GM19372 (cell line): Measurements from ENCODE around the gene ALDH3B1.
A peak's percentile ranks its signal among the peaks of the same experiment; 100 is the strongest.

ENCODE experiments used
- ATAC-seq: cut with Tn5 transposase; IDR thresholded peaks from one replicate; pipeline ENCODE4 v1.9.1; 2021; ENCODE audit warnings: mild to moderate bottlenecking, low read depth, moderate library complexity; ENCODE audit not compliant: unreplicated experiment

ALDH3B1 gene

DNA sequence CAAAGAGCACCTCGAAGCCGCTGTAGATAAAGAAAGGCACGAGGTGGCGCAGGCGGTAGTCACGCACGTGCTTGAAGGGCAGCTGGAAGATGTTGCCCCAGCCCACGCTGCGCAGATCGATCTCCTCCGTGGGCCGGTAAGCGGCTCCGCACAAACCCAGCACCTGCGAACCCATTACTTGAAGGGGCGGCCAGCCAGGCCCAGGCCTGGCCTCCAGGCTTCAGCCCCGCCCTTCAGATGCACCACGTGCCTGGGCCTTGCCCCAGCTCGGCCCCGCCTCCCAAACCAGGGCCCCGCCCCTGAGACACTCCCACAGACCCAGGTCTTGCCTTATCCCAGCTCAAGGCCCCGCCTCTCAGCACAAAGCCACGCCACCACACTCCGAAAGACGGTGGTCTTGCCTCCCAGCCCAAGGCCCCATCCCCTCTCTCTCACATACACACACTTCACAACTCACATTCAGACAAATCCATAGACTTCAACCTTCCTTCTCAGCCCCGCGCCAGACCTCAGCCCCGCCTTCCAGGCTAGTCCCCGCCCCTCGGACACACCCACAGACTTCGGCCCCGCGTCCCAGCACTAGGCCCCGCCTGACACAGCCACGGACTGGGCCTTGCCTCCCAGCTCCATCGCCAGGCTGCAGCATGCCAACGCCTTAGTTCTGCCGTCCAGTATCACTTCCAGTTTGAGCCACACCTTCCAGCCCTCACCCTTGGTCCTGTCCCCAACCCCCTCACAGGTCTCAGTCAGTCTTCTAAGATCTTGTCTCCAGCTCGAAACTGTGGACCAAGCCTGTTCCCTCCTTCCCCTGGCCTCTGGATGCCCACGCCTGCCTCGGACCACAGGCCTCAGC is 13.3 kb upstream of the ALDH3B1 start:
- no peak for ATAC-seq

DNA sequence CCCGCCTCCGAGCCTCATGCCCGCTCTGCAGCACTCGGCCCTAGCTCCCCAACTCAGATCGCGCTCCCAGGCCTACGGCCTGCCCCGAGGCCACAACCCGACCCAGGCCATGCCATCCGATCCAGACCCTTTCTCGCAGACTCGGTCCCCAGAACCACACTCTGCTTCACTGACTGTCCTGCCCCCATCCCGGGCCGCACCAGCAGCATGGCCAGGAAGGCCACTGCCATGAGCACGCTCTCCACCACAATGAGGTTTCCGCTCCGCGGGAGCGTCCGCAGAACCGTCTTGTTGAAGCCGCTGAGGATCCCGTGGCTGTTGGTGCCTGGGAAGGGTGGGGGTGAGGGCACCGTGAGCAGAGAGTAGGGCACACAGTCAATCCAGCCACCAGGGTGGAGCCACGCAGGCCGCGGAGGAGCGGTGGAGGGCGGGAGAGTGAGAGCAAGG is 12.6 kb upstream of the ALDH3B1 start:
- no peak for ATAC-seq

DNA sequence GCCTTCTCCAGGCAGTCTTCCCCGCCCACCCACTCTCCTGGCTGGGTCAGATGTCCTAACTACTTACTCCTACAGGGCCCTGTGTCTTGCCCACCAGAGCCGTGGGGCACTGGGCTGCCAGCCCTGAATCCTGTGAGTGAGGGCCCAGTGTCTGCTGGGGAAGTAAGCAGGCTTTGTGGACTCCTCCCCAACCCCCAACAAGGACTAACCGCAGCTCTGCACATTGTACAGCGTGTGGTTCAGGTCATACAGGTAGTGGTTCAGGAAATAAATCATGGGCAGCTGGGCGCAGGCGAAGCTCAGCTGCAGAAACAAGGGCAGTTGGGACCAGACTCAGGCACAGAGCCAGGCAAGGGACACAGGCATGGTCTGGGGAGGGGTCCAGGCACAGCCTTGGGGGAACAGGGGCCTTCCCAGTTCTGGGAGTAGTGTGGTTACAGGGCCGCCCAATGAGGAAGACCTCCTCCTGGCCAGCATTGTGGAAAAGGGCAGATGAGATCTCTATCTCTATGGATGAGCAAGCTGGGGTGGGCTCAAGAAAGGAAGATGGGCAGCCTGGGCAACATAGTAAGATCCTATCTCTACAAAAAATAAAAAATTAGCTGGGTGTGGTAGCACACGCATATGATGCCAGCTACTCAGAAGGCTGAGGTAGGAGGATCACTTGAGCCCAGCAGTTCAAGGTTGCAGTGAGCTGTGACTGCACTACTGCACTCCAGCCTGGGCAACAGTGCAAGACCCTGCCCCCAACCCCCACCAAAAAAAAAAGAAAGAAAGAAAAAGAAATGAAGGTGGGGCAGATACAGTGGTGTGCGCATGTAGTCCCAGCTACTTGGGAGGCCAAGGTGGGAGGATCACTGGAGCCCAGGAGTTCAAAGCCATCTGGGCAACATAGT is 11.7 kb upstream of the ALDH3B1 start:
- ATAC-seq = no peak

- no peak for ATAC-seq
Observed at GRCh38 chr11:67999201-67999629, 10.9 kb upstream of the ALDH3B1 start.

GRCh38 chr11:67999704-68000103 is 10.4 kb upstream of the ALDH3B1 start:
- no peak for ATAC-seq

DNA sequence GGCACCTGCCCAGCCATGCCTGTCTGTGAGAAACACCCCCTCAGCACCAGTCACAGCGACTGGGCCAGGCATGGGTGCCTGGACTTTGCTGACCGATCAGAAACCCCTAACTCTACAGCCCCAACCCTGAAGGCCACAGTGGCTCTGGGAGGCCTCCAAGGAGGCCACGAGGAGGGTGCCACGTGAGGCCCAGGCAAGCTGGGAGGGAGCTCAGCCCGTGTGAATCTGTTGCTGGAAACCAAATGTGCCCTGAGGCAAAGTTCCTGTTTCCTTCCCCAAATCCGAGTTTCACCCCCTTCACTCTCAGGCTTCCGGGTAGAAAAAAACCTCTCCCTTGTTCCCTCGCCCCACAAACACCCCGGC is 7.6 kb upstream of the ALDH3B1 start:
- no peak for ATAC-seq

DNA sequence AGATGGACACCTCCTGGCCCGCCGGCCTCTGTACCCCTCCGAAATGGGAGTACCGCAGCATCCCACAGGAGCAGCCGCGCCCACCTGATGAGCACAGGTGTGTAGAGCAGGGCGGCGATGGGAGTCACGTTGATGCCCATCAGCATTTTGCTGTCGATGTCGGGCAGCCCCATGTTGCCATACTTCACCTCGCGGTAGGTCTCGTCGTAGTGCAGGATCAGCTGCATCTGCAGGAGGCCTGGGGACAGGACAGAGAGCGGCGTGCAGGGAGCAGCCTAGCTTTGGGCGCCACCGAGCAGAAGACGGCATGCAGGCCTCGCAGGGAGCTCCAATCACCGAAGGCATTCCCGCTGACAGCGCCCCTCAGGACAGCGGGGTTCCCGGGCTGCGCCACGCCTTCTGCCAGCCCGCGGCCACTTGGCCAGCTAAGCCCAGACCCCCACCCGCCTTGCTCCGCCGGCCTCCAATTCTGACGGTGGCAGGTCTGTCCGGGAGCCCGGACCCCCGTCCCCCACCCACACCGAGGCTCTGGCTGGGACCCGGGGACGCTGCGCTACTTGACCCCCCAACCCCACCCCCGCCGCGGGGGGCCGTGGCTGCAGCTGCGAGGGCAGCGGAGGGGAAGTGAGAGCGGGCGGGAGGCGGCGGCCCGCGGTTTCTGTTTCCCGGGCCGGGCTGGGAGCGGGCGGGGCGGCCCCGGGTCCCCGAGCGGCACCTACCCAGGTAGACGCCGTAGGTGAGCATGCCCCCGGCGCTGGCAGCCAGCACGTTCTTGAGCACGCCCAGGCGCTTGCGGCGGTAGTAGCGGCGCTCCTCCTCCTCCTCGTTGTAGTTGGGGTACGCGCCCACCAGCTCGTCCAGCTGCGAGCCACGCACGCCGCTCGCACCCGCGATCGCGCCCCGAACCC is 6.9 kb upstream of the ALDH3B1 start:
- ATAC-seq = peak; percentile 26

DNA sequence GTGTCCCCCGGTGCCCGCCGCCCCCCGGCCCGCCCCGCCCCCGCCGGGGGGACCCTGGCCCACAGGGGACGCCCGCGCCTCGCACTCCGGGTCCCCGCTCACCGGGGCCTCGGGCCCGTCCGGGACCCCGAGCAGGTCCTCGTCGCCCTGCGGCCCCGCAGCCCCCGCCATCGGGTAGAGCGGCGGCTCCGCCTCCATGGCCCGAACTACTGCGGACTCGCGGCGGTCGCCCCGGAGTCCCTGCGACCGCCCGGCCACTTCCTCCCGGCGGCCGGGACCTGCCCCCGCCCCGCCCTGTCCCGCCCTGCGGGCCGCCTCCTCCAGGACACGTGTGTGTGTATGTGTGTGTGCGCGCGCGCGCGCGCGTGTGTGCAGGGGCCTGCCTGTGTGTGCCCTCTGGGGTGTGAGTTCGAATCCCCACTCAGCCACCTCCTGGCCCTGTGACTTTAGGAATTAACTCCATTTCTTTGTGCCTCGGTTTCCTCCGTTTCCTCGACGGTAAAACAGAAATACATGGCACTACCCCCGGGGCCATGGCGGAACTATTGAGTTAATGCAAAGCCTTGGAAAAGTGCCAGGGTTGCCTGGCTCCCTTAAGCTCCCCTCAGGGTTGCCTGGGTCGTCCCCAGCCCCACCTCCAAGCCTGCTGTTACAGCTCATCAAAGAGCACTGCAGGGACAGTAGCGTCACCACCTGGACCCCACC is 6.1 kb upstream of the ALDH3B1 start, which contains the start of gene UNC93B1:
TSS of gene UNC93B1 (minus strand) at position 252 of the 705 bp plus-strand sequence. CDS start at position 198, 54 bp downstream.
- peak; percentile 66 for ATAC-seq

DNA sequence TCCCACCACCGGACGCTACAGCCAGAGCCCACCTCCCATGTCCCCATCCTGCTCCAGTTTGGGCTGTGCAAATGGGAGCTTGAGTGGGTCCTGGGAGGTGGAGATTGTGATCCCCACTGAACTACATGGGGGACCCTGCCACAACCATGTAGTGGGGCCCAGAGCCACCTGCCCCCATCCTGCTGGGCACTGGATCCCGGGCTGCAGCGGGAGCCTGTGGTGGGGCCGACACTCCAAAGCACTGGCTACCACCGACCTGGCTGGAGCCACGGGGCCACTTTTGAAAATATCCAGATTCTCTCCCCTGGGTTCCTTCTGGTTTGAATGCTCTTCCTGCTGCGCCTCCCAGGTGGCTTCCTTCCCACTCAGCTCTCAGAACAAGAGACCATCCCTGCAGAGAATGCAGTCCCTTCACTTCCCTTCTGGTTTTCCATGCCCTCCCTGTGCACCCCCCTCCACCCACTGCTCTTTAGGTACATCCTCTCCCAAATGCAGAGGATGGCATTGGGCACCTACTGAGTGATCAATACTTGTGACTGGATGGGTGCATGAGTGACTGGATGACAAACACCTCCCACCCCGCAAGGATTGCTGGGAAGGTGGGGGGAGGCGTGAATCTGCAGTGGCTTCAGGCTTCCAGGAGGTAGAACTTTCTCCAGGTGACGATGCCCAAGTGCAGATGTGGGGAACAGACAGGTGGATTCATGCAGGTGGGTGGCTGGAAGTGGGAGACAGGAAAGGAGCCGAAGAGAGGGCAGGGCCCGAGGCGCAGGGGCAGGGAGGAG is 5.4 kb upstream of the ALDH3B1 start:
- no peak for ATAC-seq

- ATAC-seq = no peak
Observed at GRCh38 chr11:68006606-68007166, 3.4 kb upstream of the ALDH3B1 start.

GRCh38 chr11:68007498-68008380 is 2.4 kb upstream of the ALDH3B1 start:
- no peak for ATAC-seq

DNA sequence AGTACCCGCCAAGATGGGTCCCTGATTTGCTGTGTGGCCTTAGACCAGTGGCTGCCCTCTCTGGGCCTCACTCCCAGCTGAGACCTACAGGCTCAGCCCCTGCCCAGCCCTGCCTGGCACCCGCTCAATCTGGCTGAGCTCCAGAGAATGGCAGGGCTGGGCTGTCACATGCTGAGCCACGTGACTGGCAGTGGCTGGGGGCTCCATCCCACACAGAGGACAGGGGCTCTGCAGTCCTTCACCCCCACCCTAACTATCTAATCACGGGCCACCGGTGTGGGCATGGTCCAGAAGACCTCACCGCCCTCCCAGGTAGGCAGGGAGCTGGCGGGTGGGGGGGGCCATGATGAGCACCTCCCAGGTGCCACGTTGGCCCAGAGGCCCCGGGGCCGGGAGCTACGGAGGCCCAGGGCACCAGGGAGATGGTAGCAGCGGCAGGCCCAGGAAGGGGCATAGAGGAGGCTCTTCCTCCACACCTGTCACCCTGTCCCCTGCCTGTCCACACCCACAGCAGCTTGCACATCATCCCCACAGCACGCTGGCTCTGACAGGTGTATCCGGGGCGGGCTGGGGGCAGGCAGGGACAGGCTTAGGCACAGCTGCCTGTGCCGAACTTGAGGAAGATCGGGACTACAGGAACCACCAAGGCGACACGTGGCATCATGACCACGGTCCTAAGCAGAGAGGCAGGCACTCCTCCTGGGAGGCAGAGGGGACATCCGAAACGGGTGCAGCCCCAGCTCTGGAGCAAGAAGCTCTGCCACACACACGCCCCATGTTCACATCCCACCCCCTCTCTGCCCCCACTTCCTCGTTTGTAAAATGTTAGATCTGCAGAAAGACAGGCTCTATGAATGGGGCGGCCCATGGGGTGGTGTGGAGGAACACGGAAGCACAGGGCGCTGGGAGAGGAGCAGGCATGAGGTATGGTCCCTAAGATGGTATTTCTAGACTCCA is 1.5 kb upstream of the ALDH3B1 start:
- ATAC-seq = no peak

DNA sequence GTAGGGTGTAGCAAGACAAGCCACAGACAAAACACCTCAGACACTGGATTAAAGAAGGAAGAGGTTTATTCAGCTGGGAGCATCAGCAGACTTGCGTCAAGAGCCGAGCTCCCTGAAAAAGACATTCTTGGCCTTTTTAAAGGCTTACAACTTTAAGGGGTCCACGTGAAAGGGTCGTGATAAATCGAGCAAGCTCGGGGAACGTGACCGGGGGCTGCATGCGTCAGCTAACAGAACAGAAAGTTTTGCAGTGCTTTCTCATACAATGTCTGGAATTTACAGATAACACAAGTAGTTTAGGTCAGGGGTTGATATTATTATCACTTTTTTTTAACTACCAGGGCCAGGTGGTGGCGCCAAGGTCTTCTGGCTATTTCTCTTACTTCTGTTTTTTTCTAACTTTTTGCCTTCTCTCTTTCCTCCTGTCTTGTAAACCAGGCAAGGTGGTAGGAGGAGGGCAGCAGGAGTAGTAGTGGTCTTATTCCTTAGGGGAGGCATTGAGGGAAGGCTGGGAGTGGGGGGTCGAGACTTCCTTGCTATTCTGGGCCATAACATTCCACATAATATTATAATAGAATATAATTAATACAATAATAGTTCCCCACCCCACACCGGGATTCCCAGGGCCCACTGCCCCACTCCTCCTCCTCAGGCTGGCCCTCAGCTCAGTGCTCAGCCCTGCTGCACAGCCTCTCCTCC is 587 bp upstream of the ALDH3B1 start:
- no peak for ATAC-seq

DNA sequence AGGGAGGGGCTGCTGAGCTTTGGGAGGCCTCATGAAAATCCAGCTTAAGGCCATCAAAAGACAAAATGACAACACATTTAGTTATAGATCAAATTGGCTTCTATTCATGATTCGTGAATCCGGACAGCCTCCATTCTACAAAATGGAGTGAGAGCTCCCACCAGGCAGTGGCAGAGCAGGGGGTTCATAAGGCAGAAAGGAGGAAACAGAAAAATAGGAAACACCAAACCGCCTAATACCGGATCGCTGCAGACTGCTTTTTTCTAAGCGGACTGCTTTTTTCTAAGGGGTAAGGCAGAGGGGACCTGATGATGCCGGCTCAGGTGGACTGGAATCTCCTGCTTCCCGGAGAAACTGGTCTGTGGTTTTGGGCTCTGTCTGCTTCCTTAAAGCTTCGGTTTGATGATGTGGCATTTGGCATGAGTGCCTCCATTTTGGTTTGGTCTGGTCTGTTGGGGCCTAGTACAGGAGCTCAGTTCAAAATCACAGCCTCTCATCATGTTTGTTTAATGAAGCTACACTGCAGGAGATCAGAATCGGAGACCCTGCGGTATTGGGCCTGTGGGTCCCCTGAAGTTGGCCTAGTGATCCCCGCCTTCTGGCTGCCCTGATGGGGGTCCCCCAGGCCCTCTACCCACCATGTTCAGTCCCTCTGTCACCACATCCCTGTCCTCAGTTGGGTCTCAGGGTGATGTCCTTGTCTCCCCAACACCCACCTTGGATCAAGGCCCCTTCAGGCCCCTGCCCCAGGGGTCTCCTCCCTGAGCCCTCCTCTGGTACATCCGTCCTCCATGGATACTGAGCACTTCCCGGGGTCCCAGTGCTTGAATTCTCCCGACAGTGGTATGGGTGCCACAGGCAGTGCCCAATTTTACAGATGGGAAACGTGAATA is 1.2 kb downstream of the ALDH3B1 start:
- ATAC-seq = no peak
